T-helper 9 cell (primary cell): ENCODE results near the gene UNC5C.

ENCODE experiments used
- DNase-seq: peaks from one replicate; pipeline ENCODE4 v3.0.0-alpha.2; 2020
- total RNA-seq, 2 donors: gene quantifications; one replicate each; lab custom pipeline; 2026; lab: John Stamatoyannopoulos, UW

The UNC5C gene
- total RNA-seq: 0 to 0.97 reads per million in 2 donors

GRCh38 chr4:95548738-95549245 is at the start of gene UNC5C:
TSS of gene UNC5C (minus strand) at chr4:95548973.
- DNase-seq: no peak

- no peak for DNase-seq
Observed at GRCh38 chr4:95596676-95597075, 47.9 kb upstream of the UNC5C start.

GRCh38 chr4:95594629-95595028 is 45.9 kb upstream of the UNC5C start:
- DNase-seq: no peak

- DNase-seq: no peak
Observed at GRCh38 chr4:95594013-95594412, 45.2 kb upstream of the UNC5C start.

GRCh38 chr4:95591278-95591677 is 42.5 kb upstream of the UNC5C start:
- no peak for DNase-seq

GRCh38 chr4:95590615-95591014 is 41.8 kb upstream of the UNC5C start:
- DNase-seq: no peak

GRCh38 chr4:95585016-95585695 is 36.4 kb upstream of the UNC5C start:
- no peak for DNase-seq

GRCh38 chr4:95580226-95580625 is 31.5 kb upstream of the UNC5C start:
- DNase-seq: no peak

GRCh38 chr4:95572304-95572991 is 23.7 kb upstream of the UNC5C start:
- no peak for DNase-seq

GRCh38 chr4:95571577-95571976 is 22.8 kb upstream of the UNC5C start:
- no peak for DNase-seq

- DNase-seq: no peak
Observed at GRCh38 chr4:95563638-95564337, 15.0 kb upstream of the UNC5C start.

- DNase-seq: no peak
Observed at GRCh38 chr4:95560774-95561173, 12.0 kb upstream of the UNC5C start.

GRCh38 chr4:95556207-95556859 is 7.6 kb upstream of the UNC5C start:
- no peak for DNase-seq

GRCh38 chr4:95552942-95553550 is 4.3 kb upstream of the UNC5C start:
- DNase-seq: no peak

- no peak for DNase-seq
Observed at GRCh38 chr4:95551653-95552052, 2.9 kb upstream of the UNC5C start.

- no peak for DNase-seq
Observed at GRCh38 chr4:95550115-95550987, 1.6 kb upstream of the UNC5C start.

GRCh38 chr4:95549246-95550114 is 707 bp upstream of the UNC5C start:
- no peak for DNase-seq

- no peak for DNase-seq
Observed at GRCh38 chr4:95547715-95548471, 880 bp downstream of the UNC5C start.

- DNase-seq: no peak
Observed at GRCh38 chr4:95546866-95547714, 1.7 kb downstream of the UNC5C start.
